KMS-11 (cell line): Measurements from ENCODE around the gene TRIM50.
"Not testable (repeated sequence)": the region's sequence is repeated elsewhere in the genome, so short reads cannot be mapped to it uniquely, and the experiment has no call there.

Source experiments
- H2AFZ ChIP-seq: fragments of 200-600 bp; sonication (generic); 2 replicates; pipeline ENCODE4 v1.6.1; 2016; ENCODE audit warnings: antibody characterized with exemption, mixed run types, low read depth
- H3K27ac ChIP-seq: fragments of 200-600 bp; sonication (generic); 2 replicates; pipeline ENCODE4 v1.6.1; 2016; ENCODE audit warnings: mild to moderate bottlenecking, mixed run types
- H3K27me3 ChIP-seq: fragments of 200-600 bp; sonication (generic); 2 replicates; pipeline ENCODE4 v1.6.1; 2017; ENCODE audit warnings: mild to moderate bottlenecking, low read depth, mixed run types, moderate library complexity; ENCODE audit not compliant: insufficient read depth
- H3K36me3 ChIP-seq: fragments of 200-600 bp; sonication (generic); 2 replicates; pipeline ENCODE4 v1.6.1; 2017; ENCODE audit warnings: mild to moderate bottlenecking, mixed run types; ENCODE audit not compliant: insufficient read depth
- H3K4me1 ChIP-seq: fragments of 200-600 bp; sonication (generic); 2 replicates; pipeline ENCODE4 v1.6.1; 2016; ENCODE audit warnings: mild to moderate bottlenecking, low read depth, mixed run types; ENCODE audit not compliant: poor library complexity, severe bottlenecking
- H3K4me2 ChIP-seq: fragments of 200-600 bp; sonication (generic); 2 replicates; pipeline ENCODE4 v1.7.0; 2016; ENCODE audit warnings: mild to moderate bottlenecking, mixed run types
- H3K4me3 ChIP-seq: fragments of 200-600 bp; sonication (generic); IDR thresholded peaks from 2 replicates; pipeline ENCODE4 v1.6.1; 2017; ENCODE audit warnings: low read depth, low read length, mixed read lengths; ENCODE audit not compliant: insufficient read depth
- H3K79me2 ChIP-seq: fragments of 200-600 bp; sonication (generic); 2 replicates; pipeline ENCODE4 v1.6.1; 2016; ENCODE audit warnings: low read depth, mixed run types; ENCODE audit not compliant: insufficient read depth
- H3K9ac ChIP-seq: fragments of 200-600 bp; sonication (generic); 2 replicates; pipeline ENCODE4 v1.6.1; 2016; ENCODE audit warnings: mild to moderate bottlenecking, mixed run types
- H4K20me1 ChIP-seq: fragments of 200-600 bp; sonication (generic); 2 replicates; pipeline ENCODE4 v1.6.1; 2016; ENCODE audit warnings: mild to moderate bottlenecking, mixed run types; ENCODE audit not compliant: insufficient read depth
- TF ChIP-seq, protein P1 (sequence below): fragments of 200-600 bp; sonication (generic); conservative IDR thresholded peaks from 2 replicates; pipeline ENCODE4 v1.6.1; 2017; ENCODE audit warnings: low read depth, mild to moderate bottlenecking, antibody characterized with exemption, low read length, moderate library complexity, mixed read lengths

The TRIM50 gene

DNA sequence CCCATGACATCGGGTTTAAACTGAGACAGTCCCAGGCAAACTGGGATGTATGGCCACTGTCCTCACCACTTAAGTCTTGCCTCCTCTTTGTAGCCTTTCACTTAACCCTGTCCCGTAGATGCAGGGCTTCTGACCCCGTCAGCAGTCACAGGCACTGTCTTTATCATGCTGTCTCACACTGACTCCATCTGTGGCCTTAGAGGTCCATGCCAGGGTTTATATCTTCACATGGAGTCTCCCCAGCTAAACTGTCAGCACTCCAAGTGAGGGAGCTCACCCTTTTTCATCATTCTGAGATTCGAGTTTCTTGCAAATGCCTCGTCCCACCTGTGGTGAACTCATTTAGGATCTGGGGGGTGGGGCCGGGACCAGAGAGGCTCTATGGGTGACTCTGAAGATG is 2.9 kb upstream of the TRIM50 start:
- Histone ChIP-seq H3K9ac (no peak overlapping the region), H2AFZ (peak overlapping the region; percentile 44; the same call in 1 of the 2 replicates)
- TF ChIP-seq, protein P1, sequence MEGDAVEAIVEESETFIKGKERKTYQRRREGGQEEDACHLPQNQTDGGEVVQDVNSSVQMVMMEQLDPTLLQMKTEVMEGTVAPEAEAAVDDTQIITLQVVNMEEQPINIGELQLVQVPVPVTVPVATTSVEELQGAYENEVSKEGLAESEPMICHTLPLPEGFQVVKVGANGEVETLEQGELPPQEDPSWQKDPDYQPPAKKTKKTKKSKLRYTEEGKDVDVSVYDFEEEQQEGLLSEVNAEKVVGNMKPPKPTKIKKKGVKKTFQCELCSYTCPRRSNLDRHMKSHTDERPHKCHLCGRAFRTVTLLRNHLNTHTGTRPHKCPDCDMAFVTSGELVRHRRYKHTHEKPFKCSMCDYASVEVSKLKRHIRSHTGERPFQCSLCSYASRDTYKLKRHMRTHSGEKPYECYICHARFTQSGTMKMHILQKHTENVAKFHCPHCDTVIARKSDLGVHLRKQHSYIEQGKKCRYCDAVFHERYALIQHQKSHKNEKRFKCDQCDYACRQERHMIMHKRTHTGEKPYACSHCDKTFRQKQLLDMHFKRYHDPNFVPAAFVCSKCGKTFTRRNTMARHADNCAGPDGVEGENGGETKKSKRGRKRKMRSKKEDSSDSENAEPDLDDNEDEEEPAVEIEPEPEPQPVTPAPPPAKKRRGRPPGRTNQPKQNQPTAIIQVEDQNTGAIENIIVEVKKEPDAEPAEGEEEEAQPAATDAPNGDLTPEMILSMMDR: no peak

DNA sequence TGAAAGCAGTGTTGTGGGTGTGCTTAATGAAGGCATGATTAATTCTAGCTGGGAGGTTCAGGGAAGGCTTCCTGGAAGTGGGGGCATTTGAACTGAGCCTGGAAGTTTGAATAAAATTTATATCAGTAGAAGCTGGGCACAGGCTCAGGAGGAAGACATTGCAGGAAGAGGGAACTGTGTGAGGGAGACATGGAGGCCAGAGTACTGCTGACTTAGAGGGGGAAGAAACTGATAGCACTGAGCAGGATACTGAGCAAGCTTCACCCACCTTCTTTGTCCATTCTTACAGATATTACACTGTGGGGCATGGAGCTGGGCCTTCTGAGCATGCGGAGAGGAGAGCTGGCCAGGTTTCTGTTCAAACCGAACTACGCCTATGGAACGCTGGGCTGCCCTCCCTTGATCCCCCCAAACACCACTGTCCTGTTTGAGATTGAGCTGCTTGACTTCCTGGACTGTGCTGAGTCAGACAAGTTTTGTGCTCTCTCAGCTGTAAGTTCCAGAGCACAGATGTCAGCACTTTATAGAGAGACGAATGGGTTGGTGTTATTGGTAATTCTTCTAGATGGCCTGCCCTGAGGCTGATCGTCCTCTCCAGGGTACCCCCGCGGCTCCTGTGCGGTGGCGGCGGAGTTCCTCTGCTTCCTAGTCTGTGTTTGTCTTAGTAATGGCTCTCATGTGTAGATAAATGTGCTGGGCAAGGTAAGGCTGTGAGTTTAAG is 2.1 kb upstream of the TRIM50 start:
- Histone ChIP-seq H3K4me3 (no peak overlapping the region), H3K9ac (no peak overlapping the region), H2AFZ (peak overlapping the region; percentile 44; the same call in 1 of the 2 replicates), H3K36me3 (no peaks in the 10 kb centered on the region), H3K27ac (no peak overlapping the region; the same call in 1 of the 2 replicates), H3K4me1 (peaks cover 11% of the 10 kb centered on the region), H3K79me2 (no peaks in the 10 kb centered on the region), H3K4me2 (no peak overlapping the region), H3K27me3 (no peaks in the 10 kb centered on the region), H4K20me1 (no peaks in the 10 kb centered on the region)
- TF ChIP-seq, protein P1: no peak

More for the DNA sequence above, 2.9 kb upstream of the TRIM50 start:
- Histone ChIP-seq H3K4me2 (no peak overlapping the region), H3K79me2 (no peaks in the 10 kb centered on the region), H3K36me3 (no peaks in the 10 kb centered on the region), H3K27ac (no peak overlapping the region), H3K4me1 (peaks cover 11% of the 10 kb centered on the region), H3K27me3 (no peaks in the 10 kb centered on the region), H4K20me1 (no peaks in the 10 kb centered on the region), H3K4me3 (no peak overlapping the region)

DNA sequence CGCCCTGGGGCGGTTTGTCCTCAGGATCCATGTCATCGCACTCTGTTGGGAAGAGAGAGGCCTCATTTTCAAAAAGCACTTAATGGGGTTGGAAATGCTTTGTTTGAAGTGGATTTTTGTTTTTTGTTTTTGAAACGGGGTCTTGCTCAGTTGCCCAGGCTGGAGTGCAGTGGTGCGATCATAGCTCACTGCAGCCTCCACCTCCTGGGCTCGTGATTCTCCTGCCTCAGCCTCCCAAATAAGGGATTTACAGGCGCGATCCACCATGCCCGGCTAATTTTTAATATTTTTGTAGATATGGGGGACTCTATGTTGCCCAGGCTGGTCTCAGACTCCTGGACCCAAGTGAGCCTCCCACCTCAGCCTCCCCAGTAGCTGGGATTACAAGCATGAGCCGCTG is 814 bp upstream of the TRIM50 start:
- Histone ChIP-seq H3K27ac (no peak overlapping the region), H2AFZ (no peak overlapping the region), H3K79me2 (no peaks in the 10 kb centered on the region), H3K4me3 (no peak overlapping the region), H4K20me1 (no peaks in the 10 kb centered on the region), H3K4me1 (peaks cover 11% of the 10 kb centered on the region), H3K4me2 (no peak overlapping the region), H3K36me3 (no peaks in the 10 kb centered on the region), H3K9ac (no peak overlapping the region), H3K27me3 (no peaks in the 10 kb centered on the region)
- TF ChIP-seq, protein P1: no peak

DNA sequence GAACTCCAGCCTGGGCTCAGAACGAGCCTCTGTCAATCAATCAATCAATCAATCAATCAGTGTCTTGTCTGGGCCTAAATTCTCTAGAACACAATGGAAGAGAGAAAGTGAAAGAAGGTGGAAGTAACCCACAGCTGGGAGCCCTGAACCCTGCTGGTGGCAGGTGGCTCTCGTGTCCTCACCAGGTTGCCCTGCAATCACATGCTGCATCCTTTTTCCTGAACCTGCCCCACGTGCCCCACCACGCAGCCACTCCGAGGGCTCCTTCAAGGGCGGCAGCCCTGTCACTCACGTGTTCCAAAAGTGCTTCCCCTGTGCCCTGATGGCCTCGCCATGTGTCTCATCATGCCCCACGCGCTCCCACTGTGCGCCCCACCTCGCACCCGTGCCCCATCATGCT is 433 bp downstream of the TRIM50 start:
- not testable (repeated sequence) for H2AFZ ChIP-seq, H3K27ac ChIP-seq, H3K4me3 ChIP-seq, H3K4me2 ChIP-seq, H3K36me3 ChIP-seq, H4K20me1 ChIP-seq, H3K9ac ChIP-seq, H3K79me2 ChIP-seq, H3K27me3 ChIP-seq
- H3K4me1 ChIP-seq: peaks cover 11% of the 10 kb centered on the region

DNA sequence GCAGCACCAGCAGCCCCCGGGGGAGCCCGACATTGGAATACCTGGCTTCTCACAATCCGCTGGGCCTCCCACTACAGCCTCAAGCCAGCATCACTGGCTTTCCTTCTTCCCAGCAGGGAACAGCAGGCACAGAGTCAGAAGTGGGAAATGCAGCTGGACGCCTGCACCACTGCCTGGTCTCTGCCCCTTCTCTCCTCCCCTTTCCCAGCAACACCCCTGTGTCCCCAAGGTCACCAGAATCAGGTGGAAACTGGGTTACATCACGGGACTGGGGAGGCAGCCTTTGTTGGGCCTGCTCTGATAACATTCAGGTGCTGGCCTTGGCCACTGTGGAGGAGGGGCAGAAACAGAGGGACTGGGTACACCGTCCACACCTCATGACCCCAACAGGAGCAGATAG is 2.5 kb downstream of the TRIM50 start:
- H4K20me1 ChIP-seq, H3K36me3 ChIP-seq, H3K4me1 ChIP-seq, H3K27me3 ChIP-seq, H3K9ac ChIP-seq, H2AFZ ChIP-seq, H3K79me2 ChIP-seq, H3K27ac ChIP-seq, H3K4me3 ChIP-seq, H3K4me2 ChIP-seq: not testable (repeated sequence)
